HepG2 (cell line): Measurements from ENCODE around the gene SOX5. TPM values are rescaled to one million over a fixed set of nuclear protein-coding genes. Genes with fewer than 3 reads are reported as not detected.

Experiments used
- ATAC-seq: fragments of 200-7000 bp; cut with Tn5 transposase; 3 replicates; pipeline ENCODE4 v1.9.1; 2020; ENCODE audit warnings: mild to moderate bottlenecking, moderate library complexity
- BruUV-seq: library from RNA; stranded (reverse); fragments of 400-500 nt; replicated peaks from 2 replicates; lab custom pipeline; 2021; lab: Mats Ljungman, UMichigan
- CTCF ChIA-PET: fragments of 300-600 bp; formaldehyde crosslinking; extraction: SDS; loops from one replicate; lab custom pipeline; 2021; ENCODE audit warnings: low total read pairs, inconsistent platforms, low intra/inter-chr PET ratio; lab: Yijun Ruan, JAX
- POLR2A ChIA-PET: fragments of 350-600 bp; sonication (Branson Sonifier 250); formaldehyde crosslinking; loops from one replicate; lab custom pipeline; 2020; ENCODE audit warnings: antibody characterized with exemption, inconsistent platforms; lab: Yijun Ruan, JAX
- DNase-seq: peaks from one replicate; pipeline ENCODE4 v3.0.0-alpha.2; 2015; ENCODE audit warnings: low spot score
- FAIRE-seq: peaks from 3 replicates; lab custom pipeline; 2011; peaks lifted over from hg19 to GRCh38; lab: Jason Lieb, UNC
- H2AFZ ChIP-seq: one replicate; pipeline ENCODE4 v1.6.1; 2011; ENCODE audit warnings: low read length, inconsistent platforms
- H3K27ac ChIP-seq: fragments of 300-600 bp; 3 replicates; pipeline ENCODE4 v1.8.0; 2011; ENCODE audit warnings: mixed run types, mild to moderate bottlenecking, mixed read lengths, low read length, inconsistent platforms; ENCODE audit not compliant: insufficient read depth; ENCODE audit errors: extremely low read length
- H3K27me3 ChIP-seq, 2 experiments: fragments of 200-600 bp in 1 of 2; 2 replicates in 1 of 2; 3 replicates in 1 of 2; pipeline versions ENCODE4 v1.6.0 to v1.8.0; 2011; ENCODE audit warnings: low read length in 2 of 2, mild to moderate bottlenecking in 2 of 2, moderate library complexity in 2 of 2, inconsistent platforms in 1 of 2; ENCODE audit not compliant: insufficient read depth in 2 of 2, control insufficient read depth in 1 of 2
- H3K36me3 ChIP-seq, 2 experiments: fragments of 200-600 bp in 1 of 2; replicated peaks in 1 of 2; 2 replicates in 1 of 2; 3 replicates in 1 of 2; pipeline versions ENCODE4 v1.5.1 to v1.8.0; 2011; ENCODE audit warnings: low read length in 2 of 2, inconsistent platforms in 1 of 2; ENCODE audit not compliant: insufficient read depth in 2 of 2, control insufficient read depth in 1 of 2
- H3K4me1 ChIP-seq: 2 replicates; pipeline ENCODE4 v1.5.1; 2012; ENCODE audit warnings: low read length, inconsistent platforms; ENCODE audit not compliant: insufficient read depth
- H3K4me2 ChIP-seq: 2 replicates; pipeline ENCODE4 v1.6.0; 2011; ENCODE audit warnings: low read depth, low read length, inconsistent platforms
- H3K4me3 ChIP-seq, 3 experiments: fragments of 200-600 bp in 1 of 3; sonication (generic), shearing (Covaris generic) in 1 of 3; replicated peaks in 1 of 3; 2 replicates each; pipeline ENCODE4 v1.5.1; 2011 to 2016; ENCODE audit warnings: low read length in 3 of 3, inconsistent platforms in 2 of 3, low read depth in 2 of 3, mild to moderate bottlenecking in 2 of 3, control low read depth in 1 of 3, mixed read lengths in 1 of 3; ENCODE audit not compliant: insufficient read depth in 1 of 3
- H3K79me2 ChIP-seq: one replicate; pipeline ENCODE4 v1.6.1; 2011; ENCODE audit warnings: low read length, inconsistent platforms; ENCODE audit not compliant: insufficient read depth
- H3K9ac ChIP-seq: 2 replicates; pipeline ENCODE4 v1.6.0; 2011; ENCODE audit warnings: mild to moderate bottlenecking, low read depth, low read length, inconsistent platforms; ENCODE audit not compliant: insufficient read depth
- H3K9me3 ChIP-seq: 2 replicates; pipeline ENCODE4 v1.5.1; 2012; ENCODE audit warnings: mild to moderate bottlenecking, low read length
- H4K20me1 ChIP-seq: 2 replicates; pipeline ENCODE4 v1.6.0; 2011; ENCODE audit warnings: inconsistent platforms, mild to moderate bottlenecking, low read length, moderate library complexity; ENCODE audit not compliant: insufficient read depth
- CBX1 ChIP-seq: IDR thresholded peaks from one replicate; pipeline ENCODE4 v1.6.1; 2016; ENCODE audit warnings: antibody characterized with exemption, low read depth
- FOSL2 ChIP-seq: sonication (generic); formaldehyde crosslinking; IDR thresholded peaks from 2 replicates; pipeline ENCODE4 v1.4.0; 2020; ENCODE audit warnings: missing genetic modification reagents
- PHF20 ChIP-seq: sonication (generic); formaldehyde crosslinking; IDR thresholded peaks from 2 replicates; pipeline ENCODE4 v1.5.0; 2020; ENCODE audit warnings: mild to moderate bottlenecking, missing genetic modification reagents
- RBAK ChIP-seq: sonication (generic); formaldehyde crosslinking; IDR thresholded peaks from 2 replicates; pipeline ENCODE4 v1.5.1; 2020; ENCODE audit warnings: mild to moderate bottlenecking, missing genetic modification reagents
- SOX6 ChIP-seq, 2 experiments: fragments of 450-650 bp in 1 of 2; sonication (generic) in 1 of 2; formaldehyde crosslinking in 1 of 2; IDR thresholded peaks; 2 replicates each; pipeline versions ENCODE4 v1.4.0 to v1.6.1; 2017 to 2020; ENCODE audit warnings: antibody characterized with exemption in 1 of 2, mild to moderate bottlenecking in 1 of 2, missing genetic modification reagents in 1 of 2
- SP2 ChIP-seq: sonication (generic); formaldehyde crosslinking; IDR thresholded peaks from 2 replicates; pipeline ENCODE4 v1.5.1; 2020; ENCODE audit warnings: mild to moderate bottlenecking, missing genetic modification reagents
- TAF15 ChIP-seq: fragments of 200-400 bp; formaldehyde crosslinking; IDR thresholded peaks from one replicate; pipeline ENCODE4 v1.6.1; 2018; ENCODE audit warnings: mild to moderate bottlenecking, low read depth, low read length; ENCODE audit not compliant: poor library complexity, severe bottlenecking
- TMF1 ChIP-seq: sonication (generic); formaldehyde crosslinking; IDR thresholded peaks from 2 replicates; pipeline ENCODE4 v1.8.1; 2022; ENCODE audit warnings: low read depth, missing genetic modification reagents
- ZFP41 ChIP-seq: sonication (generic); formaldehyde crosslinking; IDR thresholded peaks from 2 replicates; pipeline ENCODE4 v1.4.0; 2020; ENCODE audit warnings: mild to moderate bottlenecking, missing genetic modification reagents, borderline replicate concordance
- ZNF230 ChIP-seq: sonication (generic); formaldehyde crosslinking; IDR thresholded peaks from 2 replicates; pipeline ENCODE4 v1.4.0; 2020; ENCODE audit warnings: mild to moderate bottlenecking, missing genetic modification reagents
- ZNF383 ChIP-seq: sonication (generic); formaldehyde crosslinking; IDR thresholded peaks from 2 replicates; pipeline ENCODE4 v1.4.0; 2020; ENCODE audit warnings: missing genetic modification reagents, mild to moderate bottlenecking, borderline replicate concordance
- ZSCAN25 ChIP-seq: sonication (generic); formaldehyde crosslinking; IDR thresholded peaks from 2 replicates; pipeline ENCODE4 v1.8.0; 2022; ENCODE audit warnings: mild to moderate bottlenecking, missing genetic modification reagents
- WGBS: methylation state at CpG from one replicate; pipeline ENCODE4 v1.1.6; 2017; ENCODE audit warnings: low lambda C conversion rate; 5-methylcytosine and 5-hydroxymethylcytosine counted together
- in situ Hi-C: cut with HindIII; loops from 2 replicates; pipeline ENCODE4 v1.10.0; 2017; ENCODE audit warnings: low pct_unique_long_range_greater_than_20kb; ENCODE audit not compliant: extremely low pct_ligation_motif_present
- intact Hi-C: fragments of 100-400 bp; cut with micrococcal nuclease; formaldehyde crosslinking; loops from one replicate; pipeline ENCODE4 v1.10.0; 2022; ENCODE audit not compliant: unreplicated experiment
- polyA plus RNA-seq, 8 experiments: library from polyadenylated mRNA; depleted of rRNA in 3 of 8; stranded (reverse) in 7 of 8; unstranded in 1 of 8; fragments of >200 nt; fragmentation: Illumina TruSeq in 4 of 8; extraction: Trizol in 4 of 8; gene quantifications; 2 replicates each; pipeline versions ENCODE4 v1.2.1 to v1.2.3, GENCODE V29; 2011 to 2016; ENCODE audit warnings: low read depth in 4 of 8, missing spikeins in 1 of 8, mixed read lengths in 1 of 8; ENCODE audit not compliant: insufficient read depth in 1 of 8
- total RNA-seq, 5 experiments: library from RNA; depleted of rRNA; stranded (reverse); fragments of >200 nt; fragmentation: Illumina TruSeq; extraction: Trizol; gene quantifications; 2 replicates each; pipeline ENCODE4 v1.2.3, GENCODE V29; 2016; ENCODE audit warnings: low read depth in 1 of 5
- TF ChIP-seq, protein P1 (sequence below): sonication (generic); formaldehyde crosslinking; IDR thresholded peaks from 2 replicates; pipeline ENCODE4 v1.4.0; 2020; ENCODE audit warnings: mild to moderate bottlenecking, missing genetic modification reagents

Gene SOX5
- total and polyA plus RNA-seq, 2 of the 13 experiments (the other 11 are each of a cell fraction or from before 2014, with no cell fraction given) = 18.5 to 76.4 TPM

- Histone ChIP-seq H3K9me3 (no peaks in the 10 kb centered on the region), H3K4me2 (no peak overlapping the region), H3K27me3 (no peaks in the 10 kb centered on the region), H3K27ac (no peak overlapping the region), H3K4me1 (no peaks in the 10 kb centered on the region), H3K9ac (no peak overlapping the region), H3K79me2 (no peaks in the 10 kb centered on the region), H4K20me1 (no peaks in the 10 kb centered on the region), H2AFZ (no peak overlapping the region), H3K36me3 (peaks cover 4 to 14% of the 10 kb centered on the region in 2 experiments; a peak in 4 of 5 replicates), H3K4me3 (no peak overlapping the region)
- DNase-seq (no peak), FAIRE-seq (no peak), ATAC-seq (no peak)
- intact Hi-C loops = no loop called here
- ChIA-PET POLR2A (no interaction called here), CTCF (no interaction called here)
- in situ Hi-C loops = no loop called here
- no TSS peak for BruUV-seq
- no peak for TF ChIP-seq ZFP41 (CRISPR knock-in tag)
- TF ChIP-seq TMF1 = no peak
- no peak for TF ChIP-seq RBAK
- TF ChIP-seq PHF20 (CRISPR knock-in tag) = no peak
- no peak for TF ChIP-seq SOX6 (IDR thresholded peaks at IDR 0.05)
- TF ChIP-seq SOX6 (CRISPR knock-in tag; IDR thresholded peaks at IDR 0.05) = no peak
- TF ChIP-seq ZSCAN25 = no peak
- no peak for TF ChIP-seq SP2 (CRISPR knock-in tag)
- no peak for TF ChIP-seq TAF15
- TF ChIP-seq FOSL2 (CRISPR knock-in tag) = no peak
- no peak for TF ChIP-seq ZNF383 (CRISPR knock-in tag)
- TF ChIP-seq, protein P1, sequence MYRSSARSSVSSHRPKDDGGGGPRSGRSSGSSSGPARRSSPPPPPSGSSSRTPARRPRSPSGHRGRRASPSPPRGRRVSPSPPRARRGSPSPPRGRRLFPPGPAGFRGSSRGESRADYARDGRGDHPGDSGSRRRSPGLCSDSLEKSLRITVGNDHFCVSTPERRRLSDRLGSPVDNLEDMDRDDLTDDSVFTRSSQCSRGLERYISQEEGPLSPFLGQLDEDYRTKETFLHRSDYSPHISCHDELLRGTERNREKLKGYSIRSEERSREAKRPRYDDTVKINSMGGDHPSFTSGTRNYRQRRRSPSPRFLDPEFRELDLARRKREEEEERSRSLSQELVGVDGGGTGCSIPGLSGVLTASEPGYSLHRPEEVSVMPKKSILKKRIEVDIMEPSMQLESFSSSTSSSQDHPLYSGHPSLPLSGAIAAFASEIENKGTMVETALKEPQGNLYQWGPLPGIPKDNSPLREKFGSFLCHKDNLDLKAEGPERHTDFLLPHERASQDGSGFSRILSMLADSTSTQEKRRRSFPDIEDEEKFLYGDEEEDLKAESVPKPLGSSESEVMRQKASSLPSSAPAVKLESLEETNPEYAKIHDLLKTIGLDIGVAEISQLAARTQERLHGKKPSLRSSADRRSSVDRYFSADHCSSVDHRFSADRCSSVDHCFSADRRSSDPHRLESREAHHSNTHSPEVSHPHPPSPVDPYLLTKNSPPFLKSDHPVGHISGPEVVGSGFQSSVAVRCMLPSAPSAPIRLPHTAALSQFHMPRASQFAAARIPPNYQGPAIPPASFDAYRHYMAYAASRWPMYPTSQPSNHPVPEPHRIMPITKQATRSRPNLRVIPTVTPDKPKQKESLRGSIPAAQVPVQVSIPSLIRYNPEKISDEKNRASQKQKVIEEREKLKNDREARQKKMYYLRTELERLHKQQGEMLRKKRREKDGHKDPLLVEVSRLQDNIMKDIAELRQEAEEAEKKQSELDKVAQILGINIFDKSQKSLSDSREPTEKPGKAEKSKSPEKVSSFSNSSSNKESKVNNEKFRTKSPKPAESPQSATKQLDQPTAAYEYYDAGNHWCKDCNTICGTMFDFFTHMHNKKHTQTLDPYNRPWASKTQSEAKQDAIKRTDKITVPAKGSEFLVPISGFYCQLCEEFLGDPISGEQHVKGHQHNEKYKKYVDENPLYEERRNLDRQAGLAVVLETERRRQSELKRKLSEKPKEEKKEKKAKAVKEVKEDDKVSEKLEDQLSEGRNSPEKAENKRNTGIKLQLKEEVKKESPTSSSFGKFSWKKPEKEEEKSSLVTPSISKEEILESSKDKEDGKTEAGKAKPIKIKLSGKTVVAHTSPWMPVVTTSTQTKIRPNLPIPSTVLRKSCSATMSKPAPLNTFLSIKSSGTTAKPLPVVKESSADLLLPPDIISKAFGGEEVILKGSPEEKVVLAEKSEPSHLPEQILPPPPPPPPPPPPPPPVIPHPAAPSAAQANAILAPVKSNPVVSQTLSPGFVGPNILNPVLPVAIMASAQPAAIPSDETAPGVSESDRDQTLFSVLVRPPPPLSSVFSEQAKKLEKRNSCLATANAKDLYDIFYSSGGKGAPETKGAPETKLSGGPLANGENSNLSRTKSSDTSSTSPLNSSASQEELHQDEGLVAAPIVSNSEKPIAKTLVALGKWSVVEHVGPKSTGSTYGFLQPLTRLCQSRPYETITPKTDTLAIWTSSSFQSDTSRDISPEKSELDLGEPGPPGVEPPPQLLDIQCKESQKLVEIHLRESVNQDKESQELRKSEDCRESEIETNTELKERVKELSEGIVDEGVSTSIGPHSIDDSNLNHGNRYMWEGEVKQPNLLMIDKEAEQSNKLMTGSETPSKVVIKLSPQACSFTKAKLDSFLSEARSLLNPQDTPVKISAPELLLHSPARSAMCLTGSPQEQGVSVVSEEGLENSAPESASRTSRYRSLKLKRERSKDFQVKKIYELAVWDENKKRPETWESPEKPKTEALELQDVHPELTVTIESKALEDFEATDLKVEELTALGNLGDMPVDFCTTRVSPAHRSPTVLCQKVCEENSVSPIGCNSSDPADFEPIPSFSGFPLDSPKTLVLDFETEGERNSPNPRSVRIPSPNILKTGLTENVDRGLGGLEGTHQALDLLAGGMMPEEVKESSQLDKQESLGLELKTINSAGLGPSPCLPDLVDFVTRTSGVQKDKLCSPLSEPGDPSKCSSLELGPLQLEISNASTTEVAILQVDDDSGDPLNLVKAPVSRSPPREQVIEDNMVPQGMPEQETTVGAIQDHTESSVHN = no peak
- TF ChIP-seq ZNF230 (CRISPR knock-in tag) = no peak
- TF ChIP-seq CBX1 = no peak
- 96% methylated on average over 3 of the region's 3 CpGs for WGBS
These were observed 320.7 kb downstream of the SOX5 start for GRCh38 chr12:23628806-23629205.
